GM12801 (cell line): ENCODE measurements around the gene F2RL3.

ENCODE experiments used
- CTCF ChIP-seq: IDR thresholded peaks from one replicate; pipeline ENCODE4 v1.5.1; 2011; ENCODE audit warnings: control low read depth; ENCODE audit not compliant: insufficient read length; ENCODE audit errors: extremely low read depth

F2RL3 gene

DNA sequence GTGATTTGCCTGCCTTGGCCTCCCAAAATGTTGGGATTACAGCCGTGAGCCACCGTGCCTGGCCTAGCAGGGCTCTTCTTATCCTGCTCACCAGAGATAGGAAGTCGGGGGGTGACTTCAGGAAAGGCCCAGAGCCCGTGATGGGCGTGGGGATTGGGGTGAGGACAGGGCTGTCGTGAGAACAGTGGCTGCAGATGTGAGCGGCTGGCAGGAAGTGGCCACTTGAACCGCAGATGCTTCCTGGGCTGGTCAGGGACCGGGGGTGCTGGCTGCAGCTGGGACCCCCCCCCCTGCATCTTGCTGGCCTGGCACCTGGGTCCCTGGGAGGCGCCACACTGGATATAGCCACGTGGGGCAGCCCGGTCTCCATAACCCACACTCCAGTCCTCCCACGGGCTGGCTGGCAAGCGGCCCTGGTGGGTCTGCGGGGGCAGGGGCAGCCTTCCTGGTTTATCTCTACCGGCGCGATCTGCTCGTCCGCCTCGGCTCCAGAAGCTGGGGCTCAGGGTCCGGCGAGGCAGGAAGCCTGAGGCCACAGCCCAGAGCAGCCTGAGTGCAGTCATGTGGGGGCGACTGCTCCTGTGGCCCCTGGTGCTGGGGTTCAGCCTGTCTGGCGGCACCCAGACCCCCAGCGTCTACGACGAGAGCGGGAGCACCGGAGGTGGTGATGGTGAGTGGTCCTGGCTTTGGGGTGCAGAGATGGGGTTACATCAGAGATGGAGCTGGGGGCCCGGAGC lies at the start of gene F2RL3:
Gene F2RL3 (plus strand): TSS at position 371 of the 737 bp plus-strand sequence. CDS start 191 bp downstream, at position 562.
- TF ChIP-seq CTCF = no peak

DNA sequence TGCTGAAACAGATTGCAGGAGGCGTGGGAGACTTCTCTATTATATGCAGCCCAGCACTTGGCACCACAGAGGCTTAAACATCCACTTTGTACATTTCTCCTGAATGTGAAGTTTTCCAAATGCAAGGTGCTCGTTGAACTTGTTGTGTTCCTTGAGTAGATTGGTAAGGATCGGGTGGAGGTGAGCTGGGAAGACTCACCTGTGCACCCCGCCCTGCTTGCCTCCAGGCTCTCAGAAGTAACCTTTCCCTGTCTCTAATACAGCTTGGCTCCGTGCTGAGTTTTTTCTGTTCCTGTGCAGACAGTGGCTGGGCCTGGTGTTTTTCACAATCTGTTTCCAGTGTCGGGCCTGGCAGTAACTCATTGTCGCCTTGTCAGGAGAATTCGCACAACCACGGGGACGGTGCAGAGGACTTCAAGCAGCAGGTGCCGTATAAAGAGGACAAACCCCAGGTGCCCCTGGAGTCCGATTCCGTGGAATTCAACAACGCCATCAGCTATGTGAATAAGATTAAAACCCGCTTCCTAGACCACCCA lies 47.3 kb upstream of the F2RL3 start:
- no peak for TF ChIP-seq CTCF

GRCh38 chr19:16846901-16847300 lies 41.9 kb upstream of the F2RL3 start:
- no peak for TF ChIP-seq CTCF

- no peak for TF ChIP-seq CTCF
Measured at GRCh38 chr19:16847430-16847829, 41.4 kb upstream of the F2RL3 start.

- TF ChIP-seq CTCF = no peak
Measured at GRCh38 chr19:16849168-16849567, 39.6 kb upstream of the F2RL3 start.

- TF ChIP-seq CTCF = no peak
Measured at GRCh38 chr19:16850133-16850532, 38.7 kb upstream of the F2RL3 start.

- TF ChIP-seq CTCF = no peak
Measured at GRCh38 chr19:16851031-16851712, 37.6 kb upstream of the F2RL3 start.
